H7 (cell line): ENCODE data around the gene F10. TPM values are rescaled to one million over a fixed set of nuclear protein-coding genes. Genes with fewer than 3 reads are reported as not detected.

Experiments used
- DNase-seq: peaks from one replicate; pipeline ENCODE4 v3.0.0; 2012
- H3K27me3 ChIP-seq: 2 replicates; pipeline ENCODE4 v1.6.0; 2011; ENCODE audit warnings: mild to moderate bottlenecking, low read length; ENCODE audit not compliant: control insufficient read depth, insufficient read depth
- H3K36me3 ChIP-seq: replicated peaks from 2 replicates; pipeline ENCODE4 v1.5.1; 2011; ENCODE audit warnings: low read length; ENCODE audit not compliant: control insufficient read depth, insufficient read depth
- H3K4me3 ChIP-seq: 2 replicates; pipeline ENCODE4 v1.5.1; 2011; ENCODE audit warnings: low read depth, mild to moderate bottlenecking, control low read depth, low read length, moderate library complexity; ENCODE audit not compliant: insufficient read depth
- total RNA-seq: library from RNA; depleted of rRNA; stranded (reverse); fragments of >200 nt; shearing (Covaris generic); gene quantifications from 2 replicates; pipeline ENCODE4 v1.2.3, GENCODE V29; 2014; rRNA removed

Gene F10
- total RNA-seq, 1 experiment from 2014 or later, result 2.1 TPM

DNA sequence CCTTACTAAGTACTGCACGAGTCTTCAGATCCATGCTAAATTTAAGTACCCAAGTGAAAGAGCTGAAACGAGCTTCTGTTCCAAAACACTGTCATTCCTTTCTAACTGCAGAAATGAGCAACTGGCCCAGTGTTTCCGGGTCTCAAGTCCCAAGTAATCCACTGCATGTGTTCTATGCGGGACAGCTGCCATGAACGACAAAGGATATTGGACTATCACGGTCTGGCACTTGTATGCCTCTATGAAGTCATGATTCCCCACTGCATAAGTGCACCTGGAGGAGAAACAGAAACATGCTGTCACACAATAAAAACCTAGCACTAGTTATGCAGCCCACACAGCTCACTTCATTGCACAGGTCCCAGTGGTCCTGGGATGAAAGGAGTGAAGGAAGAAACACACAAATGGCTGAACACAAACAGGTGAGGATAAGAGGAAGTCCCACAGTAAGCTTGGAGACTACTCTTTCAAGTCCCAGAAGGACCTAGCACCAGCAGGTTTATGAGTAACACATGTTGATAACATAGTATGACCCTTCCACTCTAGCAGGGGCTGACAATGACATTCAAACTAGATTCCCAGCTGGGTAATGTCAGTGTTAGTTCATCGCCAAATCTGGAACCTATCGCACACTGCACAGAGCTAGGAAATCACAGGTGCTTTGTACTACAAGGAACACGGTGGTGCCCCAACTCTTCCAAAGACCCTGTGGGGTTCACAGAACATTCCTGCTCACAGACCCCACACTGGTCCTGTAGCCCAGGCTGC is 74.6 kb downstream of the F10 start:
- H3K4me3 ChIP-seq, result no peak overlapping the region
- H3K36me3 ChIP-seq, result peaks cover 27% of the 10 kb centered on the region
- H3K27me3 ChIP-seq, result no peaks in the 10 kb centered on the region
- no peak for DNase-seq

Other genes with a start within 250 kb of the F10 start
- 21.2 and 21.3 TPM in 2 replicates for gene MCF2L, start 153.6 kb upstream of the F10 start, total RNA-seq
- gene F7, start 17.0 kb upstream of the F10 start, total RNA-seq, result 0.28 and 1.5 TPM in 2 replicates
- gene PROZ, start 35.8 kb downstream of the F10 start, total RNA-seq, result not detected in 2 replicates
- gene PCID2, start 85.9 kb downstream of the F10 start, total RNA-seq, result 73.6 and 82.1 TPM in 2 replicates
- 109 and 118 TPM in 2 replicates for gene CUL4A, start 86.8 kb downstream of the F10 start, total RNA-seq
- gene LAMP1, start 174.4 kb downstream of the F10 start, total RNA-seq, result 98.8 and 106 TPM in 2 replicates
- gene GRTP1, start 241.3 kb downstream of the F10 start, total RNA-seq, result 36.5 and 55.9 TPM in 2 replicates